Lower lobe of right lung (tissue), 2 donors: ENCODE results near the gene USP38. TPM values are rescaled to one million over a fixed set of nuclear protein-coding genes. Genes with fewer than 3 reads are reported as not detected.

Experiments used
- ATAC-seq, 2 donors: fragments of 200-7000 bp; cut with Tn5 transposase; one replicate each; pipeline ENCODE4 v1.9.1; 2020 to 2022; ENCODE audit warnings: mild to moderate bottlenecking in 2 of 2, moderate library complexity in 2 of 2
- DNase-seq: peaks from one replicate; pipeline ENCODE4 v3.0.0-alpha.2; 2020
- H3K27ac ChIP-seq: fragments of 200-600 bp; one replicate; pipeline ENCODE4 v1.8.0; 2022
- H3K27me3 ChIP-seq: fragments of 200-600 bp; one replicate; pipeline ENCODE4 v1.8.0; 2022; ENCODE audit warnings: low read depth
- H3K36me3 ChIP-seq: fragments of 200-600 bp; one replicate; pipeline ENCODE4 v1.8.0; 2022; ENCODE audit warnings: mild to moderate bottlenecking
- H3K4me1 ChIP-seq: fragments of 200-600 bp; one replicate; pipeline ENCODE4 v1.8.0; 2022
- H3K4me3 ChIP-seq: fragments of 200-600 bp; one replicate; pipeline ENCODE4 v1.8.0; 2022; ENCODE audit warnings: mild to moderate bottlenecking
- H3K9me3 ChIP-seq: fragments of 200-600 bp; one replicate; pipeline ENCODE4 v1.8.0; 2022
- CTCF ChIP-seq: fragments of 200-600 bp; IDR thresholded peaks from one replicate; pipeline ENCODE4 v1.8.0; 2022; ENCODE audit warnings: antibody characterized with exemption, mild to moderate bottlenecking
- intact Hi-C: fragments of 100-400 bp; cut with DNase I; formaldehyde crosslinking; loops from one replicate; pipeline ENCODE4 v1.11.0; 2022
- long read RNA-seq: library from polyadenylated mRNA; unstranded; transcript quantifications from one replicate; pipeline ENCODE4 v2.0.0, GENCODE V29; 2021
- total RNA-seq: library from RNA; stranded (reverse); fragmentation: NEBNext Ultra II Directional; extraction: Animal tissue kit (Norgen Biotek cat#: 25700); gene quantifications from one replicate; pipeline ENCODE4 v1.2.1, GENCODE V29; 2021
- donor health status: DM: no; HTN: yes; CAD: no; lungs with severe emphysema.

USP38 gene
- 25.6 TPM for total RNA-seq
- long read RNA-seq, full-length matches to known transcripts = 20 of 24 reads
- long read RNA-seq, partial matches to known transcripts = 4 of 24 reads
- long read RNA-seq, other reads (novel, unspliced or antisense) = 0 of 24 reads

GRCh38 chr4:143184503-143185252 is at the start of gene USP38:
USP38 (plus strand) TSS chr4:143184917; CDS start chr4:143185451, 534 bp downstream.
- Histone ChIP-seq H3K4me1 (peaks cover 34% of the 10 kb centered on the region), H3K9me3 (no peaks in the 10 kb centered on the region), H3K27me3 (no peaks in the 10 kb centered on the region), H3K4me3 (peak within 1 kb of the TSS; percentile 90), H3K27ac (peak within 1 kb of the TSS; percentile 92), H3K36me3 (peaks cover 14% of the 10 kb centered on the region)
- peak; percentile 93 for DNase-seq
- intact Hi-C loops = no loop called here
- peak; percentile 96 to 98 for ATAC-seq
- no peak for TF ChIP-seq CTCF

- H3K4me1 ChIP-seq = no peaks in the 10 kb centered on the region
Observed at GRCh38 chr4:143135358-143135757, 49.4 kb upstream of the USP38 start.

GRCh38 chr4:143140696-143141095 is 44.0 kb upstream of the USP38 start:
- Histone ChIP-seq H3K4me3 (no peak overlapping the region), H3K9me3 (no peaks in the 10 kb centered on the region), H3K4me1 (no peaks in the 10 kb centered on the region), H3K36me3 (no peaks in the 10 kb centered on the region), H3K27ac (no peak overlapping the region), H3K27me3 (no peaks in the 10 kb centered on the region)
- no peak for DNase-seq
- intact Hi-C loops = no loop called here
- no peak for TF ChIP-seq CTCF
- ATAC-seq = no peak

More at GRCh38 chr4:143135358-143135757, 49.4 kb upstream of the USP38 start:
- TF ChIP-seq CTCF = no peak
- intact Hi-C loops = no loop called here
- Histone ChIP-seq H3K27ac (no peak overlapping the region), H3K4me3 (no peak overlapping the region), H3K36me3 (no peaks in the 10 kb centered on the region), H3K27me3 (no peaks in the 10 kb centered on the region), H3K9me3 (no peaks in the 10 kb centered on the region)
- DNase-seq = no peak
- no peak for ATAC-seq

GRCh38 chr4:143148521-143148920 is 36.2 kb upstream of the USP38 start:
- H3K9me3 ChIP-seq = peaks cover 39% of the 10 kb centered on the region
- H3K4me3 ChIP-seq = no peak overlapping the region
- DNase-seq (no peak), ATAC-seq (no peak)
- intact Hi-C loops = no loop called here
- H3K27me3 ChIP-seq = no peaks in the 10 kb centered on the region
- TF ChIP-seq CTCF = no peak
- H3K27ac ChIP-seq = no peak overlapping the region
- H3K4me1 ChIP-seq = no peaks in the 10 kb centered on the region
- H3K36me3 ChIP-seq = no peaks in the 10 kb centered on the region

GRCh38 chr4:143156853-143157252 is 27.9 kb upstream of the USP38 start:
- Histone ChIP-seq H3K27ac (no peak overlapping the region), H3K27me3 (no peaks in the 10 kb centered on the region), H3K36me3 (no peaks in the 10 kb centered on the region), H3K4me3 (no peak overlapping the region), H3K9me3 (peaks cover 15% of the 10 kb centered on the region), H3K4me1 (no peaks in the 10 kb centered on the region)
- DNase-seq = no peak
- intact Hi-C loops = no loop called here
- no peak for TF ChIP-seq CTCF
- ATAC-seq = peak; percentile 66 to 73
